Esophagus squamous epithelium (tissue), 5 donors: ENCODE measurements around the gene CREB3L1. TPM values are rescaled to one million over a fixed set of nuclear protein-coding genes. Genes with fewer than 3 reads are reported as not detected.

ENCODE experiments used
- DNase-seq: peaks from one replicate; lab custom pipeline; 2025; lab: John Stamatoyannopoulos, UW
- H3K27ac ChIP-seq, 4 donors: fragments of 200-600 bp; sonication (generic); one replicate each; pipeline ENCODE4 v1.5.1; 2016 to 2019; ENCODE audit warnings: mild to moderate bottlenecking in 1 of 4
- H3K27me3 ChIP-seq, 4 donors: fragments of 200-600 bp; sonication (generic); 1 replicate in 3 of 4; 2 replicates in 1 of 4; pipeline versions ENCODE4 v1.5.1 to v1.6.0; 2017 to 2021; ENCODE audit warnings: antibody characterized with exemption in 1 of 4
- H3K36me3 ChIP-seq, 3 donors: fragments of 200-600 bp; sonication (generic); one replicate each; pipeline ENCODE4 v1.5.1; 2016 to 2019
- H3K4me1 ChIP-seq, 3 donors: fragments of 200-600 bp; sonication (generic); one replicate each; pipeline ENCODE4 v1.5.1; 2017 to 2019
- H3K4me3 ChIP-seq, 4 donors: fragments of 200-600 bp; sonication (generic); 1 replicate in 3 of 4; 2 replicates in 1 of 4; pipeline ENCODE4 v1.5.1; 2016 to 2019; ENCODE audit warnings: mild to moderate bottlenecking in 2 of 4, moderate library complexity in 1 of 4
- H3K9me3 ChIP-seq, 3 donors: fragments of 200-600 bp; sonication (generic); one replicate each; pipeline ENCODE4 v1.5.1; 2016 to 2019
- POLR2A ChIP-seq, 4 donors: fragments of 450-650 bp; IDR thresholded peaks; one replicate each; pipeline ENCODE4 v1.6.1; 2017; ENCODE audit warnings: antibody characterized with exemption in 4 of 4, mild to moderate bottlenecking in 4 of 4, moderate library complexity in 3 of 4
- WGBS, 2 donors: methylation state at CpG; one replicate each; pipeline ENCODE4 v1.1.5; 2018; 5-methylcytosine and 5-hydroxymethylcytosine counted together
- intact Hi-C: fragments of 100-400 bp; cut with DNase I; formaldehyde crosslinking; loops from one replicate; pipeline ENCODE4 v1.15.0; 2022
- total RNA-seq, 4 donors: library from RNA; depleted of rRNA; stranded (reverse); fragments of >200 nt; gene quantifications; one replicate each; pipeline ENCODE4 v1.1.0, GENCODE V29; 2016
- TF ChIP-seq, protein P1 (sequence below), 6 experiments: fragments of 450-650 bp in 4 of 6; fragments of 200-600 bp in 2 of 6; sonication (generic) in 2 of 6; IDR thresholded peaks; one replicate each; pipeline ENCODE4 v1.5.1; 2016 to 2019; ENCODE audit warnings: antibody characterized with exemption in 6 of 6, mild to moderate bottlenecking in 4 of 6, moderate library complexity in 4 of 6
- donor health status: DM: yes; HTN: yes; CAD: no.

Gene CREB3L1
- total RNA-seq, 4 donors from 2014 or later, result 0.13 to 2.1 (median 0.63) TPM

DNA sequence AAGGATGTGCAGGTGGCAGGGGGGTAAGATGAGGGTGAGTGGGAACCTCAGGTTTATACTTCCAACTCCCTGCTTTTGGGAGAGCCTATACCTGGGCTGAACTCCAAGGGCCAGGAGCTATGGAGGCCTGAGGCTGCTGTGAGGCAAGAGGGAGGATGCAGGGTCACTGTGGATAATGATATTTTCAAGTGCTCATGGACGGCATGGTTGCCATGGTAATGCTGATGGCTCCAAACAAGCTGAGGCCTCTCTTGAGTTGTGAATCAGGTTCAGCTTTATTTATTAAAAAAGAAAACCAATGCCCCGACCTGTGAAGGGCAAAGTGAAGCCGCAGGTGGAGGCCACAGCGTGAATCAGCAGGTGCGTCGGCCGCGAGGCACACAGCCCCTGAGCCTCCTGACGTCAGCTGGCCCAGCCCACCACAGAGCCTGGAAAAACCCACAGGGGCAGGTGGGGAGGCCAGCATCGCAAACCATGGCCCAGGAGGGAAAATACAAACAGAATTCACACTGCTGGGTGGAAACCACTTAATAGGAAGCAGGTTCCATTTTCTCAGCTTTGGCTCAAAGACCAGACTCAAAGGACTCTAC, 17.4 kb upstream of the CREB3L1 start:
- no peak overlapping the region for H3K4me3 ChIP-seq
- intact Hi-C loops, result no loop called here
- H3K4me1 ChIP-seq, result no peaks in the 10 kb centered on the region
- no peaks in the 10 kb centered on the region for H3K36me3 ChIP-seq
- no peak for DNase-seq
- no peak overlapping the region for H3K27ac ChIP-seq
- no peaks in the 10 kb centered on the region for H3K27me3 ChIP-seq
- H3K9me3 ChIP-seq, result no peaks in the 10 kb centered on the region
- 50 to 51% methylated on average over 4 to 9 of the region's 10 CpGs for WGBS, 2 donors
- no peak for TF ChIP-seq POLR2A (IDR thresholded peaks at IDR 0.05)
- TF ChIP-seq, protein P1, sequence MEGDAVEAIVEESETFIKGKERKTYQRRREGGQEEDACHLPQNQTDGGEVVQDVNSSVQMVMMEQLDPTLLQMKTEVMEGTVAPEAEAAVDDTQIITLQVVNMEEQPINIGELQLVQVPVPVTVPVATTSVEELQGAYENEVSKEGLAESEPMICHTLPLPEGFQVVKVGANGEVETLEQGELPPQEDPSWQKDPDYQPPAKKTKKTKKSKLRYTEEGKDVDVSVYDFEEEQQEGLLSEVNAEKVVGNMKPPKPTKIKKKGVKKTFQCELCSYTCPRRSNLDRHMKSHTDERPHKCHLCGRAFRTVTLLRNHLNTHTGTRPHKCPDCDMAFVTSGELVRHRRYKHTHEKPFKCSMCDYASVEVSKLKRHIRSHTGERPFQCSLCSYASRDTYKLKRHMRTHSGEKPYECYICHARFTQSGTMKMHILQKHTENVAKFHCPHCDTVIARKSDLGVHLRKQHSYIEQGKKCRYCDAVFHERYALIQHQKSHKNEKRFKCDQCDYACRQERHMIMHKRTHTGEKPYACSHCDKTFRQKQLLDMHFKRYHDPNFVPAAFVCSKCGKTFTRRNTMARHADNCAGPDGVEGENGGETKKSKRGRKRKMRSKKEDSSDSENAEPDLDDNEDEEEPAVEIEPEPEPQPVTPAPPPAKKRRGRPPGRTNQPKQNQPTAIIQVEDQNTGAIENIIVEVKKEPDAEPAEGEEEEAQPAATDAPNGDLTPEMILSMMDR (IDR thresholded peaks at IDR 0.05), result no peak

DNA sequence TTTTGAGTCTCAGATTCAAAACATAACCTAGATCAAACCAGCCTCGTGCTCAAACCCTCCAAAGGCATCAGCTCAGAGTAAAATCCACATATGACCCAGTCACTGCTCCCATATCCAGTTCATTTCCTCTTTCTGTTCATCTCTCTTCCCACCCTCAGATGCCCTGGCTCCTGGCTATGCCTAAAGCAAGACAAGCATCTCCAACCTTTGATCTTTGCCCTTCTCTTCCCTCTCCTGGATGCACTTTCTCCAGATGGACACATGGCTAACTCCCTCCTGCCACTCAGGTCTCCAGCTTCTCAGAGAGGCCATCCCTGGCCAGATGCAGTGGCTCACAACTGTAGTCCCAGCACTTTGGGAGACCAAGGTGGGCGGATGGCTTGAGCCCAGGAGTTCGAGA, 14.3 kb upstream of the CREB3L1 start:
- no peak for TF ChIP-seq POLR2A (IDR thresholded peaks at IDR 0.05)
- TF ChIP-seq, protein P1 (IDR thresholded peaks at IDR 0.05), result no peak
- Histone ChIP-seq H3K4me1 (no peaks in the 10 kb centered on the region), H3K9me3 (no peaks in the 10 kb centered on the region), H3K27me3 (no peaks in the 10 kb centered on the region), H3K4me3 (no peak overlapping the region), H3K36me3 (no peaks in the 10 kb centered on the region), H3K27ac (no peak overlapping the region)
- intact Hi-C loops, result no loop called here
- WGBS, 2 donors, result 63 to 77% methylated on average over 1 to 3 of the region's 3 CpGs
- DNase-seq, result no peak

DNA sequence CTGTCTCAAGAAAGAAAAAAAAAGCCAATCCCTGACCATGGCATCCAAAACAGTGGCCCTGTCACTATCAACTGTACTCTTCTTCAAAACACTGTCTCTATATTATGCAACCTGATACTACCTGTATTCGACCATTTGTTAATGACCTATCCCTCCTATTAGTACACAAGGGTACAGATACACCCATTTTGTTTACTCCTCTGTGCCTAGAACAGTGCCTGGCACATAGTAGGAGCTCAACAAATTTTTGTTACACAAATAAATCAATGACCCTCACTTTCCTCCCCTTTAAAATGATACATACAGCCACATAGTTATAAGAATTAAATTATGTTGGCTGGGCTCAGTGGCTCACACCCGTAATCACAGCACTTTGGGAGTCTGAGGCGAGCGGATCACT, 13.4 kb upstream of the CREB3L1 start:
- Histone ChIP-seq H3K4me1 (no peaks in the 10 kb centered on the region), H3K27ac (no peak overlapping the region), H3K4me3 (no peak overlapping the region), H3K36me3 (no peaks in the 10 kb centered on the region), H3K9me3 (no peaks in the 10 kb centered on the region), H3K27me3 (no peaks in the 10 kb centered on the region)
- TF ChIP-seq POLR2A (IDR thresholded peaks at IDR 0.05), result no peak
- TF ChIP-seq, protein P1 (IDR thresholded peaks at IDR 0.05), result no peak
- WGBS, 2 donors, result 87 to 91% methylated on average over 4 of the region's 4 CpGs
- DNase-seq, result no peak
- intact Hi-C loops, result no loop called here

DNA sequence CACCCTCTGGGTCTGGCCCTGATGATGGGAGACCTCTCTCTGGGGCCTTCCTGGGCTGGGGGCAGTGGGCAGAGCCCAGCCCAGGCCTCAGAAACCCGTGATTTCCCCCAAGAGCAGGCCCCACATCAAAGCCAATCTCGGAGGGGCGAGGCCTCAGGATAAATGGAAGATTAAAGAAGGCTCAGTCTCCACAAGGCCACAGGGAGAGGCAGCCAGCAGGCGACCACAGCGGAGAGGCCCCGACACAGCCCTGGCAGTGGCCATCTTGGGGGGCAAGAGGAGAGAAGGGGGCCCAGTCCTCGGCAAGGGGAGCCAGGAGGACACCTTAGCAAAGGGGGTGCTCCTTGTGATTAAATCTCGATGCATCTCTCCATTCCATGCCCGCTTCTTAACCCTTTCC, 12.5 kb upstream of the CREB3L1 start:
- Histone ChIP-seq H3K4me1 (no peaks in the 10 kb centered on the region), H3K36me3 (no peaks in the 10 kb centered on the region), H3K27ac (no peak overlapping the region), H3K9me3 (no peaks in the 10 kb centered on the region), H3K4me3 (no peak overlapping the region), H3K27me3 (no peaks in the 10 kb centered on the region)
- TF ChIP-seq POLR2A (IDR thresholded peaks at IDR 0.05), result no peak
- TF ChIP-seq, protein P1 (IDR thresholded peaks at IDR 0.05), result no peak
- intact Hi-C loops, result no loop called here
- WGBS, 2 donors, result 50 to 60% methylated on average over 2 to 6 of the region's 9 CpGs
- no peak for DNase-seq

DNA sequence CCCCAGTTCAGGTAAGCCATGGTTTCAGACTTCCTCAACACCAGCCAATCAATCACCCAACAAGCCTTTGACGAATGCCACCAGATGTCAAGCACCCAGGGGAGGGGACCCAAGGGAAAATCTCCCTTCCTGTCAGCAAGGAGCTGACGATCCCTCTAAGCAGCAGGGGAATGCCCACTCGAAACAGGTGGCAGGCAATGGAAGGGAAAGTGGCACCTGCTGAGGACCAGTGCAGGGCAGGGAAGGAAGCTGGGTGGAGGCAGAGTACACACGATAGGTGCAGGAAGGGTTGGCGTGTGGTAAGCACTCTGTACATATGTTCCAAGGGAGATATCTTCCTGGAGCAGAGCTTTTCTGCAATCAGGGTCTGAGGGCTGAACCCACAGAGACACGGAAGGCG, 11.7 kb upstream of the CREB3L1 start:
- H3K36me3 ChIP-seq, result no peaks in the 10 kb centered on the region
- no peak overlapping the region for H3K27ac ChIP-seq
- no peaks in the 10 kb centered on the region for H3K4me1 ChIP-seq
- 78 to 79% methylated on average over 6 to 7 of the region's 7 CpGs for WGBS, 2 donors
- no peak overlapping the region for H3K4me3 ChIP-seq
- DNase-seq, result no peak
- H3K27me3 ChIP-seq, result no peaks in the 10 kb centered on the region
- no peaks in the 10 kb centered on the region for H3K9me3 ChIP-seq
- TF ChIP-seq, protein P1 (IDR thresholded peaks at IDR 0.05), result peak in 1 of 6 experiments; percentile 12
- no peak for TF ChIP-seq POLR2A (IDR thresholded peaks at IDR 0.05)
- intact Hi-C loops, result no loop called here
